Measurements from ENCODE around the gene PFDN2.
"Not testable (repeated sequence)": the region's sequence is repeated elsewhere in the genome, so short reads cannot be mapped to it uniquely, and the experiment has no call there.

The PFDN2 gene

DNA sequence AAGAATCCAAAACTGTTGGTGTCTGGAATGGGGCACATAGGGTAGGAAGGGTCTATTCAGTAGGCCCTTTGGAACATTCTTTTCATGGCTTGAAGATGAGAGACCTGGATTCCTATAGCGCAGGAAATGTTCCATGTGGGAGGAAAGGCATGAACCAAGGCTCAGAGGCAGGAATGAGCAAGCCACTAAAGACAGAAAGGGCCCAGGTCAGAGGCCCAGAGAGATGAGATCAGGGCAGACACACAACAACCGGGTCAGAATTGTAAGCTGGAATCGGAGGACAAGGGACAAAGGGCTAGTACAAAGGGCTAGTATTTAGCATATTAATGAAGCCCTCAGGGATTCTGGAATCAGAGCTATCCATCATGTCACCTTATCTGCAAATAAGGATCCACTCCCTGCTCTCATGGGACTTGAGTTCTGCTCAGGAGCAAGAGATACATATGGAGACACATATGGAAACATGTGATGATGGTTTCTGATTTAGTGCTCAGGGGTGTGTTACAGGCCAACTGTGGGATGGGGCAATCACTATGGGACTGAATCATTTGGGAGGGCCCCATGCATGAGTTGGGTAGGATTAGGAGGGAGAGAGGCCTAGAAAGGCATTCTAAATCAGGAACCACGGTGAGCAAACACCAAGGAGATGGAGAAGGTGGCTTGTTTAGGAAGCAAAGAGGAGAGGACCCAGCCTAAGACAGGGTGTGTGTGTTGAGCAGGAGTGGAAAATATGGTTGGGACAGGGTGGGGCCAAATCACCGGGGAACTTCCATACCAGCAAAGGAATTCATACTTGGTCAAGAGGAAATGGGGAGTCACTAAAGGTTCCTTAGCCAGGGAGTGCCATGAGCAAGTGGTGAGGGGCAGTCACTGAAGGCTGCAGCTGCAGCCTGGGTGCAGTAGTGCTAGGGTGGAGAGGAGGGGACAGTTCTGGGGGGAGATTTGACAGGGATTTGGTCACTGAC, 37.1 kb downstream of the PFDN2 start:
- DNase-seq, result peak in 1 of 2 donors; percentile 49

DNA sequence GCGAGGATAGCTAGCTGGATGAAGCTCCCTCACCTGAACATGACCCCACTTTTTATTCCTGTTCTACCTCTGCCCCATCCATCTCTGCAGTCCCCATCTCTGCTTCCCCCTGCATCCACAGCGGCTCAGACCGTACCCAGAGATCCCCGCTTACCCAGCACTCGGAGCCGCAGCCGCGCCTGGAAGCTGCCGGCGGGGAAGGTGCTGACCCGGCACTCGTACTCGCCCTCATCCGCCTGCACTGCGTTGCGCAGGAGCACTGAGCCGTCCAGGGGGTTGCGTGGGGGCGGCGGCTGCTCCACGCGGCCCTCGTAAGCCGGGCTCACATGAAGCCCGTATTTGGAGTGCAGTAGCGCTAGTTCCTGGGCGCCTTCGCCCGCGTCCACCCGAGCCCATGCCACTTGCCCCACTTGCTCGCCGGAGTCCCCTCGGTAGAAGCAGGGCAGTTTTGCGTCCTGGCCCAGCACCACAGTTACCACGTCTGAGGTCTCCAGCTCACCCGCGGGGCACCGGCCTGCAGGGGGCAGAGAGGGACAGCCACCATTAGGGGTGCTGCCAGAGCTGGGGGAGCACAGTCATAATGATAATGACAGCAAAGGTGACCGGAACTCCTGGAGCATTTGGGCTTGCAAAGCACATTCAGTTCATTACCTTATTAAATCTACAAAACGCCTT, 38.3 kb downstream of the PFDN2 start:
- no peak for DNase-seq

DNA sequence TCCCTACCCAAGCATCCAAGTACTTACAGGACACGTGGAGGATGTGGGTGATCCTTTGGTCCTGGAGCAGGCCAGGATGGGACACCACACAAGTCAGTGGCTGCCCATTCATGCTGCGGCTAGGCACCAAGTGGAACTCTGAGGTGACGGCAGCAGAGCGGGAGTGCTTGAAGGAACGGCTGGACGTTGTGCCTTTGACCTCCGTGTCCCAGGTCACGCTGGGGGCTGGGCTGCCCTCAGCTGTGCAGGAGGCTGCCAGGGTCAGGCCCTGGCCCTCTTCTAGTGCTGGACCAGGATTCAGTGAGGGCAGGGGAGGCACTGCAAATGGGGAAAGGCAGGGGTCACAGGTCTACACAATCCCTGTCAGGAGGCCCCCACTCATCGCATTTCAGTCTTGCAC, 40.4 kb downstream of the PFDN2 start:
- no peak for DNase-seq

DNA sequence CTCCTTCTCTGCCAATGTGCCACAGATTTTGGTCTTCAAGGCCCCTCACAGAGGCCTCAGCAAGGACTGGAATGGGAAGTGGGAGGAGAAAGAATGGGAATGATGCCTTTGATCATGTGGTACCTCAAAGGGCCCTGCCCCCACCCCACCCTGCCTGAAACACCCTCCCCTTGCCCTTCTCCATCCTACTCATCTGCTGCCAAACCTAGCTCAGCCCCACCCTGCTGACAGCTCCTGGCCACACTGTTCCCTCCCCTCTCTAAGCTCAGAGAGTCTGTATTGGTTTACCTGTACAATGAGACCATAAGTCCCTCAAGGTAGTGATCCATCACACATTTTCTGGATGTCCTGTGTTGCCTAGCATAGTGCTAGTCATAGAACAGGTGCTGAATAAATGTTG, 41.4 kb downstream of the PFDN2 start:
- DNase-seq, result no peak

DNA sequence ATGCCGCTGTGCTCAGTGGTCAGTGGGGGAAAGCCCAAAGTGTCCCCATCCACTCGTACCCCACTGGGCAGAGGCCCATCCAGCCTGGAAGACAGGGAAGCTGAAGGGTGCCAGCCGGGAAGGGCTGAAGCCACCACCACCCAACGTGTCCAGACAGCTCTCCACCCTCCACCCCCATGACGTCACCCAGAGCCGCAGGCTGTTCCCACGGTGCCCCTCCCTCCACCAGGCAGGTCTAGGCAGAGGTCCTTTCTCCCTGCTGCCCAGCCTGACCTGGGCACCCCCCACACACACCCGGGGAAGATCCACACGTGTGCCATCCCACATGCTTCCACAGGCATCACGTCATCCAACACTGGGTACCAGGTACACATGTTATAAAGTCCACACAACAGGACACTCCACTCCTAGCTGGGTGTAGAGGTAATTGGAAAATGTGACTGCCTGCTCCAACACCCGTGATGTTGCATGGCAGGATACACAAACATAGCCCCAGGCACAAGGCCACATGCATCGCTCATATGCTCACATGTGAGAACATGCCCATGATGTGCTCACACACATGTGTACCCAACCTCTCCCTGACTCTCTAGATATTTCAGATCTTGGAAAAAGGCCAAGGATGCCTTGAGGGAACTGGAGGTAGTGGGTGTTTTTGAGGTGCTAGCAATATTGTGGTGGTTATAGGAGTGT, 43.0 kb downstream of the PFDN2 start:
- DNase-seq, result no peak

DNA sequence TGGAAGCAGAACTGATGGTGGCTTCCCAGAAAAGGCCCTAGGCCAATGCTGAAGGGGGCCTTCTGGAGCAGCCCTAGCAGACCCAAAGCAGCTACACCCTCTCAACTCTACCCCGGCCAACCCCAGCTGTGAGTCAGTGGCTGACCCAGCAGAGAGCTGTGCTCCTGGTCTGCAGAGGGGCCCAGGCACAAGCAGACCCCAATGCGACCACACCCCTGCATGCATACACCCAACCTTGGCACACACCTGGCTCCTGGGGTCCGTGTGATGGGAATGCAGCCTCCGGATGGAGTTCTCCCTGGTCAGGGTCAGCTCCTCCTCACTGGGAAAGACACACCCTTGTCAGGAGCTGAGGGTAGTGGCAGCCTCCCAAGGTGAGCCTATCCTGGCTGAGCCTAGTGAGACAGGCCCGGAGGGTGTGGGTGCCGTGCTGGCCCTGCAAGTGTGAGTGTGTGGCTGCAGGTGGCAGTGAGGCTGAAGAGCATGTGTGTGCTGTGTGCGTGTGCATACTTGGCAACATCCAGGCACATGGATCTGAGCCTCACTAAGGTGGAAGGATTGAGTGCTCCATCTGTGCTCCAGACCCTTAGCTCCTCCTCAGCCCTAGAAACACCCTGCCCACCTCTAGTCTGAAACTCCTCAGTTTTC, 44.2 kb downstream of the PFDN2 start:
- no peak for DNase-seq

DNA sequence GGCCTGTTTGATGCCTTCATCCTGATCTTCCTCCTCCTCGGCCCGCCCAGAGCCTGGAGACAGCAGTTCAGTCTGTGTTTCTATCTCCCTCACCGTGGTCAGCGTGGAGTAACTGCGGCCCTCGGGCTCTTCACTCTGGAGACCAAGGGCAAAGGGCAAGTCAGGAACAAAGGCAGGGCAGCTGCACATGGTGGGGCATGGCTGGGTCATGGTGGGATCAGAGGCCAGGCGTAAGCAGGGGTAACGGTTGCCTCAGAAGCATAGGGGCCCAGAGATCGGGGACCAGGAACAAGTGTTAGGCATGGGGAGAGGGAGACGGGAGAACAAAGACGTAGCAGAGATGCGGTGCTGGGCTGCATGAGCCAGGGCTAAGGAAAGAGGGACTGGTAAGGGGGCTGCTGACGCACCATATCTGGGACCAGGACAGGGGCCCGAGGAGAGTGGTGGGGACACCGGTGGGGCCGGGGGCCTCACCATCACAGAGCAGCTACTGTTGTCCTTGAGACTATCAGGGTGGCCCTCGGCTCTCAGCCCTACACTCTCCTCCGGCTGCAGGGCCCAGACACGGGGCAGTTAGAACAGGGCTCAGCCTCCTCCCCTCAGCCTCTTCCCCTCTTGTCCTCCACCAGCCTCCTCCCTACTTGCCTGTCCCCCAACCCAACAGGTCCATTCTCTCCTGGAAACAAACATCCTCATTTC, 44.9 kb downstream of the PFDN2 start:
- DNase-seq, result no peak

DNA sequence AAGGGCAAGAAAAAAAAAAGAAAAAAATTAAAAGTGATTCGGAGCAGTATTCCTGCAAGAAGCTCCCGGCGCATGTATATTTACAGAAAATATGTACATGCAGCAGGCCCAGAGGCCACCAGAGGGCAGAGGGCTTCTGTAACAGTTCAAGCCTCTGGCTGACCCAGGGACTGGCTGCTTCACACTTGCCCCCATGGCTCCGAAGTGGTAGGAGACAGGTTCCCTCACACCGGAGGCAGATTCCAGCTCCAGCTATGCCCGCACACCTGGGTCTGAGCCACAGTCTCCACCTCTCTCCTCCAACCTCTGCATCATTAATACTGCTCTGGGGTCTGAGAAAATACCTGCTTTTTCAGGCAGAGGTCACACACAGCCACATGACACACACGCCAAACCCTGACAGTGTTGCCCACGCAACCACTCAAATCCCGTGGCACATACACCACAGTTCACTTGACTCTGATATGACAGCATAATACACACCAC, 45.9 kb downstream of the PFDN2 start:
- peak; percentile 58 to 76 for DNase-seq

DNA sequence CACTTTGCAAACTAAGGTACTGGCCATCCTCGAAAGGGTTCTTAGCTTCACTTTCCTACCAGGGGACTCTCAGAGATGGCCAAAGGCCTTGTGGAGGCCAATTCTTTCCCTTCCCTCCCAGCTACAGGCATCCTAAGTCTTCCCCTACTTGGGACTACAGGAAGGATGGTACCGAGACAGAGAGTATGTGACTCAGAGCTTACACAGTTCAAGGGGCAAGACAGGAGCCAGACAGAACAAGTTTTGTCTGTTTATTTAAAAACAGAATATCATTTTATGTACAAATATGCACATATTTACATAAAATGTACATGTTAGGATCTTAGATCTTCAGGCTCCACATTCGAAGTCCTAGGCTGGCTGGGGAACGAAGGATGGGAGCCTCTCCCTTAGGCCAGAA, 47.1 kb downstream of the PFDN2 start:
- no peak for DNase-seq

DNA sequence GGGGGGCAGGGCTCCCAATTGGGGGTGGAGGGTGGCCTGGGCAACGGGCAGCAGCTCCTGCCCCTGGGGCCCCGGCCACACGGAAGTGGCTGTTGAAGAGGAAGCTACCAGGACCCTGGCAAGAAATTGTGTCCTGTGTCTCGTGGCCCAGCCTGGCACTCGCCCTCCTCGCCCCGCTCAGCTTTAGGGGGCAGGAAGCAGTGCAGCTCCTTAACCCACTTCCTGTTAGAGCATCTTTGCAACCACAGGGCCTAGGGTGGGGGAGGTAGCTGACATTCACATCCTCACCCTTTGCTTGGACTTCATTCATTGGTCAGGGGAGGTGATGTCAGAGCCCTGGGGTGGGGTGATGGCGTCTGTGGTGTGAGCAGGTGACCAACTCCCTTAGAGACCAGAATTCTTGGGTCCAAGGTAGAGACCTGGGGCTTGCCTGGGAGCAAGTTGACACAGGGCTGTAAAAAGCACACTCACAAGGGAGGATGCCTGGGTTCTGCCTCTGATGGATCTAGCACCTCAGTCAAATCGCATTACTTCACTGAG, 48.0 kb downstream of the PFDN2 start, which contains the start of gene ARHGAP30:
ARHGAP30 (minus strand) TSS at position 161 of the 540 bp plus-strand sequence. CDS start 267 bp downstream, outside the sequence.
- DNase-seq, result peak; percentile 70 to 84

DNA sequence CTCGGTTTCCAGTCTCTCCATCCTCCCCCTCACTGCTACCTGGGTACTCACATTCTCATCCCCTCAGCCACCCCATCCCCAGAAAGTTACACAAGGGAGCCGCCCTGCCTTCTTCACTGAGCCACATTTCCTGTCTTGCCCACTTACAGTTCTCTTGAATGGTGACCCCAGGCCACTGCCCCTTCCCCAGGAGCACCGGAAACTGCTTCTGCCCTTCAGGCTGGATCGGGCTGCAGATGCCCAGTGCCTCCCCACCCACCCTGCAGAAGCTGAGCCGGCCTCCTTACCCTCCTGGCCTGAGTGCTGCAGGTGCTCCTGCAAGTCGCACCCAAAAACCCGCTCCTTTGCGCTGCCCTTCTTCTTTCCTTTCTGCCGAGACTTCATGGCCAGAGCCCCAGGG, 48.6 kb downstream of the PFDN2 start:
- DNase-seq, result no peak

DNA sequence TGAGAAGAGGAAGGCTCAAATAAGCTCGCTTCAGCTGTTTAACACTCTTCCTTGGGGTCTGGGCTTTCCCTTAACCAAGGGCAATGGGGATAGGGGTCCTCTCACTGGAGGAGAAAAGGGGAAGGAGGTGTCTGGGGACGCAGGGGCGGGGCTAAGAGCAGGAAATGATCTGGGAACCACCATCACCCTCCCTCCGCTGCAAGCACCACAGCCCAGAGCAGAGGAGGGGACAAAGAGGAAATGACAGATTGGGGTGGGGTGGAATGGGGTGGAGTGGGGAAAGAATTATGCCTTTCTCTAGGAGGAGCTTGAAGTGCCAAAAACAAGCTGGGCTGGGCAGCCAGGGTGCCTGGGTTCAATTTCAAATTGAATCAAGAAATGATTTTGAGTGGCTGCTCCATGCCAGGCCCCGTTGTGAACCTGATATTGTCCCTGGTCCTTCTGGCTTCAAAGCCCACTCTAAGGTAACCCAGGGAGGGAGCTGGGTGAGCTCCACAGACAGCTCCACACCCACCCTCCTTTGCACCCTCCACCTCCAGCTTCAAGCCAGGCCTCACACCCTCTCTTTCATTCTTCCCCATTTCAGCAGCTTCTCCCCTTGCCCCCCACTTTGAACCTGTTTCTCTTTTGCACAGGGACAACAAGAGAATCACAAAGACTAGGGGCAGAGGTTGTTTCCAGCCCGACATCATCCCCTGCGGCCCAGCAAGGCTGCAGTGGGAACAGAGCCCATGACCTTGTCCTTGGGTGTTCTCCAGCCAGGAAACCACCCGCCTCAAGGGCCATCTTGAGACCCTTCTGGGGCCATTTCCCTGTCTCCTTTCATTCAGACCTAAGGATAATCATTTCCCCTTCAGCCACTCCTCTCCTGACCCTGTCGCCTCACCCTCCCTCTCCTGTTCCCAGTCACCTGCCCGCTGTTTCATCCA, 49.3 kb downstream of the PFDN2 start:
- peak; percentile 92 to 94 for DNase-seq

DNA sequence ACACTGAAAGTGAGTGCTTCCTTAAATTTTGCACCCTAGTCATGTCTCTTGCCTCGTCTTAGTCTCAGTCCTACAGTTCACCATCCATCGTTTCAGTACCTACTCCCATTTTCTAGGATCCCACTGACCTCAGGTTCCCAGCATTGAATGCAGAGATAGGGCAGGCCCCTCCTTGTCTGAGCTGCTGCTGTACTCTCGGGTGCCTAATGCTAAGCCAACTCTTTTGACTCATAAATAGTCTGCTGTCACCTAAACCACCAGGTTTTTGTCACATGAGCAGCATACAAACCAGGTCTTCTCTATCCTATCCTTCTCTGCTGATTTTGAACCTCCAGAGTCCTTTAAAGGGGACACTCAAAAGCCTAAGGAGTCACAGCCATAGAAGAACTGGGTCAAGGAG, 51.1 kb downstream of the PFDN2 start:
- no peak for DNase-seq

DNA sequence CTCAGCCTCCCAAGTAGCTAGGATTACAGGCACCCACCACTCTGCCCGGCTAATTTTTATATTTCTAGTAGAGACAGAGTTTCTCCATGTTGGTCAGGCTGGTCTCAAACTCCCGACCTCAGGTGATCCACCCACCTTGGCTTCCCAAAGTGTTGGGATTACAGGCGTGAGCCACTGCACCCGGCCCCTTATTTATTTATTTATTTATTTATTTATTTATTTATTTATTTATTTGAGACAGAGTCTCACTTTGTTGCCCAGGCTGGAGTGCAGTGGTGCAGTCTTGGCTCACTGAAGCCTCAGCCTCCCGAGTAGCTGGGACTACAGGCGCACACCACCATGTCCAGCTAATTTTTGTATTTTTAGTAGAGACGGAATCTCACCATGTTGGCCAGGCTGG, 52.2 kb downstream of the PFDN2 start:
- DNase-seq, result not testable (repeated sequence)

DNA sequence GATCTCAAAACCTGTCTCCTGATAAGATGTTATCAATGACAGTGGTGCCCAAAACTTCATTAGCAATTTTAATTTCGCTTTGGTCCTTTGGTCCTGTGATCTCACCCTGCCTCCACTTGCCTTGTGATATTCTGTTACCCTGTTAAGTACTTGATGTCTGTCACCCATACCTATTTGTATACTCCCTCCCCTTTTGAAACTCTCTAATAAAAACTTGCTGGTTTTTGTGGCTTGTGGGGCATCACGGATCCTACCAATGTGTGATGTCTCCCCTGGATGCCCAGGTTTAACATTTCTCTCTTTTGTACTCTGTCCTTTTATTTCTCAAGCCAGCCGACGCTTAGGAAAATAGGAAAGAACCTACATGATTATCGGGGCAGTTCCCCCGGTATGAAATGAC, 53.9 kb downstream of the PFDN2 start:
- DNase-seq, result not testable (repeated sequence)

DNA sequence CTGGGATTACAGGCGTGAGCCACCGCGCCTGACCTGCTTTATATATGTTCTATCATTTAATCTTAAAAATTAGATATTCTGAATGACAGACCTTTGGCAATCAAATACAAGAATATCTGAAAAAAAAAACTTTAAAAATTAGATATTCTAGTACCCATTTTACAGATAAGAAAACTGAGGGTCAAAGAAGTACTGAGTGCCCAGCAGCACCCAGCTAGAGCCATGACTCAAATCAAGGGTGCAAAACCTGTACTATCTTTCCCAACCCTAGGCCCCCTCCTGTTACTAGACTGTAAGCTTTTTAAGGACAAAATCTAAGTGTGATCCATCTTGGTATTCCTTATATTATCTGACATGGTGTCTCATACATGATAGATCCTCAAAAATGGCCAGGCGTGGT, 56.4 kb downstream of the PFDN2 start:
- DNase-seq, result no peak

DNA sequence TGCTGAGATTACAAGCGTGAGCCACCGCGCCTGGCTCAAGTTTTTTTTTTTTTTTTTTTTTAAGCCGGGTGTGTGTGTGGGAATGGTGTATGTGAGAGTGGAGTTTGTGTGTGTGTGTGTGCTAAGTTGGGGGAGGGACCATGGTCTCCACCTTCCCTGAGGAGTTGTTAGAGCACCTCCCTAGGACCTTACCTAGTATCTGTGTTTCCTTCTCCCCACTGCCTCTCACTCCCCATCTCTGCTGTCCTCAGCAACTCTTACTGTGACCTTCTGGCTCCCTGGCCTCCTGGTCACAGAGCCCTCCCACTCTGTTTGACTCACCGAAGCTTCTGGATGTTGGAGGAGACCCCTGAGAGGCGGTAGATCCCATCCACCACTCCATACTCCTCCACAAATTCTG, 58.5 kb downstream of the PFDN2 start:
- no peak for DNase-seq

DNA sequence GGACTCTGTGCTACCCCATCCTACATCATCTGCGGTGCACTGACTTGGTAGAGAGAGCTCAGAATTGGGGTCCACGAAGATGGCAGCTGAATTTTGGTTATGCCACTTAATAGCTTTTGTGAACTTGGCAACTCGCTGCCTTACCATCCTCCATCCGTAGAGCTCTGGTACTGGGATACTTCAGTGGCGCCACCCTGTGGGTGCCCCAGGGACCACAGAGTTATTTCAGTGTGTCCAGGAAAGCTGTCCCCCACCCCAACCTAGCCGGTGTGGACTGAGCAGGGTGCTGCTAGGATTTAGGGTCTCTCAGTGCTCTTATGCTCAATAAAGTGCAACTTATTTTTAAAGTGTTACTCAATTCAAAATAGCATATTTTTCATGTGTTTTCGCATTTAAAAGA, 63.0 kb downstream of the PFDN2 start:
- DNase-seq, result peak in 1 of 2 donors; percentile 36

DNA sequence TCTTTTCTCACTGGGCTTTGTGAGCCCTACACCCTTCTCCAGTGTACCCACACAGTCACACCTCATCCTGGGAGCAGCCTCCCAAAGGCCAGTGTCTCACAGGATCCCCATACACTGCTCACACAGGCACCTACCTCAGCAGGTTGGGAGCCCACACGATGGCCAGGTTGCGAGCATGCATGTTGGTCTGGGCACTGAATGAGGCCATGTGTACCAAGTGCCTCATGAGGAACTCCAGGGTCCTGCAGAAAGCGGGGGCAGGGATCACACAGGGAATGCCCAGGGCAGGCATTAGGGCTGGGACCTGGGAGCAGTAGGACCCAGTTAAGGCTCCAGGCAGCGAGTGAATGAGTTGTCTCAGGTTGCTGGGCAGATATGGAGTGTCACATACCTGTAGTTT, 63.6 kb downstream of the PFDN2 start:
- no peak for DNase-seq

DNA sequence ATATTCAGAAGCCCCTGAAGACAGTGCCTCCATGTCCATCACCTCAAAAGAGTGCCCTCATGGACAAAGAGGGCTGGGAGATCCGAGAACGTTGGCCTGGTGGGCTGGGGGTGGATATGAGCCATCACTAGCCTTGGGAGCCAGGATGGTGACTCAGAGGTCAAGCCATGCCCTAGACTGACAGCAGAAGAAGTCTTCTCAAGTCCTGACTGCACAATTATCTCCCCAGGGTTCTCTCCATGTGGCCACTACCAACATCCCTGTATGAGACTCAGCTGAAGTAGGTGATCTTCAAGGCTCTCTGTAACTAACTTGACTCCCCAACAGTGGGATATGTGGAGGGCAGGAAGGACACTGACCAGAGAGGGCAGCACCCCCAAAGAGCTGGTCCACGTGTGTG, 64.9 kb downstream of the PFDN2 start:
- DNase-seq, result no peak

DNA sequence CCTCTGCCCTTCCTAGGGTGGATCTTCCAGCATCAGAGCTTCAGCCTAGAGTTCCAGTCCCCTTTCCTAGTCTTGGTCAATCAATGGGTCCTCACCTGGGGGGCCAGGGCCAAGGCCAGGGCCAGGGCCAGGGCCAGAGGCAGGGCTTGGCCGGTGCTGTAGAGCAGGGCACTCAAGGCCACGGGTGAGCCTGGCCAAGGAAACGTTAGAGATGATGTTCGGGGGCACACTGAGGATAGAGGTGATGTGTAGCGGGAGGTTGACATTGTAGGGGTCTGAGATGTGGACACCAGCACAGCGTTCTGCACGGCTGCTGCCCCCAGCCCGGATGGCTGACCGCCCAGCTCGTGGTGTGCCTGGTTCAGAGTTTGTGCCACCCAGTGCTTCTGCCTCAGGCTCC, 66.6 kb downstream of the PFDN2 start:
- no peak for DNase-seq
